HepG2 (cell line): ENCODE results near the gene SNRNP200. TPM values are rescaled to one million over a fixed set of nuclear protein-coding genes. Genes with fewer than 3 reads are reported as not detected.

Experiments used
- ATM ChIP-seq: fragments of 450-650 bp; IDR thresholded peaks from 2 replicates; pipeline ENCODE4 v1.7.1; 2017; ENCODE audit warnings: mild to moderate bottlenecking, borderline replicate concordance
- BATF2 ChIP-seq: sonication (generic); formaldehyde crosslinking; IDR thresholded peaks from 2 replicates; pipeline ENCODE4 v1.8.0; 2022; ENCODE audit warnings: mild to moderate bottlenecking, missing genetic modification reagents, moderate library complexity
- CBX1 ChIP-seq: IDR thresholded peaks from one replicate; pipeline ENCODE4 v1.6.1; 2016; ENCODE audit warnings: antibody characterized with exemption, low read depth
- CC2D1A ChIP-seq: sonication (generic); formaldehyde crosslinking; IDR thresholded peaks from 2 replicates; pipeline ENCODE4 v1.8.1; 2023; ENCODE audit warnings: mild to moderate bottlenecking, missing genetic modification reagents
- CEBPG ChIP-seq: IDR thresholded peaks from 2 replicates; pipeline ENCODE4 v1.6.1; 2016
- ETV6 ChIP-seq: sonication (generic); formaldehyde crosslinking; conservative IDR thresholded peaks from 2 replicates; pipeline ENCODE4 v1.4.0; 2020; ENCODE audit warnings: missing genetic modification reagents
- FOXA1 ChIP-seq, 2 experiments: fragments of 450-650 bp in 1 of 2; sonication (generic) in 1 of 2; formaldehyde crosslinking in 1 of 2; IDR thresholded peaks; 2 replicates each; pipeline versions ENCODE4 v1.4.0 to v1.6.1; 2016 to 2020; ENCODE audit warnings: missing genetic modification reagents in 1 of 2
- MED13 ChIP-seq: sonication (generic); formaldehyde crosslinking; IDR thresholded peaks from 2 replicates; pipeline ENCODE4 v1.5.0; 2020; ENCODE audit warnings: missing genetic modification reagents
- NFYC ChIP-seq: IDR thresholded peaks from 2 replicates; pipeline ENCODE4 v1.6.1; 2016; ENCODE audit warnings: missing genetic modification reagents, missing compliant biosample characterization
- RARA ChIP-seq: IDR thresholded peaks from 2 replicates; pipeline ENCODE4 v1.6.1; 2016; ENCODE audit warnings: missing genetic modification reagents, missing compliant biosample characterization
- REST ChIP-seq, 2 experiments: IDR thresholded peaks; 2 replicates each; pipeline ENCODE4 v1.6.1; 2011 to 2012; ENCODE audit warnings: low read length in 2 of 2, borderline replicate concordance in 1 of 2, low read depth in 1 of 2, mild to moderate bottlenecking in 1 of 2, moderate library complexity in 1 of 2
- SMARCC2 ChIP-seq: fragments of 450-650 bp; IDR thresholded peaks from 2 replicates; pipeline ENCODE4 v1.6.1; 2017; ENCODE audit warnings: antibody characterized with exemption, mild to moderate bottlenecking
- ZFP36L2 ChIP-seq: sonication (generic); formaldehyde crosslinking; IDR thresholded peaks from 2 replicates; pipeline ENCODE4 v1.4.0; 2020; ENCODE audit warnings: missing genetic modification reagents
- ZKSCAN8 ChIP-seq: IDR thresholded peaks from 2 replicates; pipeline ENCODE4 v1.6.1; 2016; ENCODE audit warnings: borderline replicate concordance, missing genetic modification reagents, missing compliant biosample characterization
- ZNF253 ChIP-seq: sonication (generic); formaldehyde crosslinking; IDR thresholded peaks from 2 replicates; pipeline ENCODE4 v1.8.0; 2022; ENCODE audit warnings: mild to moderate bottlenecking, missing genetic modification reagents, borderline replicate concordance
- ZNF407 ChIP-seq: sonication (generic); formaldehyde crosslinking; IDR thresholded peaks from one replicate; pipeline ENCODE4 v1.5.1; 2020; ENCODE audit warnings: mild to moderate bottlenecking, missing genetic modification reagents; ENCODE audit errors: not compliant biosample characterization
- ZNF530 ChIP-seq: sonication (generic); formaldehyde crosslinking; IDR thresholded peaks from 2 replicates; pipeline ENCODE4 v1.5.0; 2020; ENCODE audit warnings: low read depth, mild to moderate bottlenecking, missing genetic modification reagents
- polyA plus RNA-seq, 8 experiments: library from polyadenylated mRNA; depleted of rRNA in 3 of 8; stranded (reverse) in 7 of 8; unstranded in 1 of 8; fragments of >200 nt; fragmentation: Illumina TruSeq in 4 of 8; extraction: Trizol in 4 of 8; gene quantifications; 2 replicates each; pipeline versions ENCODE4 v1.2.1 to v1.2.3, GENCODE V29; 2011 to 2016; ENCODE audit warnings: low read depth in 4 of 8, missing spikeins in 1 of 8, mixed read lengths in 1 of 8; ENCODE audit not compliant: insufficient read depth in 1 of 8
- total RNA-seq, 5 experiments: library from RNA; depleted of rRNA; stranded (reverse); fragments of >200 nt; fragmentation: Illumina TruSeq; extraction: Trizol; gene quantifications; 2 replicates each; pipeline ENCODE4 v1.2.3, GENCODE V29; 2016; ENCODE audit warnings: low read depth in 1 of 5

Gene SNRNP200
- total and polyA plus RNA-seq, 2 of the 13 experiments (the other 11 are each of a cell fraction or from before 2014, with no cell fraction given), result 99.0 to 232 TPM

GRCh38 chr2:96305091-96305978, at the start of gene SNRNP200 (continued):
- TF ChIP-seq ZNF407 (CRISPR knock-in tag) (peak; percentile 74), SMARCC2 (no peak), BATF2 (CRISPR knock-in tag) (no peak), NFYC (CRISPR knock-in tag) (no peak), CEBPG (no peak; the same call in 1 of the 2 replicates), CBX1 (peak; percentile 94), RARA (CRISPR knock-in tag) (peak; percentile 54; the same call in 1 of the 2 replicates), ZFP36L2 (no peak), ETV6 (peak; percentile 97), FOXA1 (IDR thresholded peaks at IDR 0.05) (no peak), FOXA1 (CRISPR knock-in tag; IDR thresholded peaks at IDR 0.05) (no peak), ZNF530 (CRISPR knock-in tag) (no peak), ZNF253 (CRISPR knock-in tag) (0 out of 2 replicates have a peak, but pooled peaks have one; percentile 66), ZKSCAN8 (CRISPR knock-in tag) (peak; percentile 16; the same call in 1 of the 2 replicates), ATM (no peak), REST (IDR thresholded peaks at IDR 0.05; ENCODE audit: borderline replicate concordance in 1 of 2, low read depth in 1 of 2, low read length in 2 of 2) (no peak), MED13 (peak; percentile 91), CC2D1A (CRISPR knock-in tag) (peak; percentile 96; the same call in 1 of the 2 replicates)
